HepG2 (cell line): ENCODE measurements around the gene PDZRN4. TPM values are rescaled to one million over a fixed set of nuclear protein-coding genes. Genes with fewer than 3 reads are reported as not detected.

Experiments used
- ATAC-seq: fragments of 200-7000 bp; cut with Tn5 transposase; 3 replicates; pipeline ENCODE4 v1.9.1; 2020; ENCODE audit warnings: mild to moderate bottlenecking, moderate library complexity
- BruUV-seq: library from RNA; stranded (reverse); fragments of 400-500 nt; replicated peaks from 2 replicates; lab custom pipeline; 2021; lab: Mats Ljungman, UMichigan
- CTCF ChIA-PET: fragments of 300-600 bp; formaldehyde crosslinking; extraction: SDS; loops from one replicate; lab custom pipeline; 2021; ENCODE audit warnings: low total read pairs, inconsistent platforms, low intra/inter-chr PET ratio; lab: Yijun Ruan, JAX
- POLR2A ChIA-PET: fragments of 350-600 bp; sonication (Branson Sonifier 250); formaldehyde crosslinking; loops from one replicate; lab custom pipeline; 2020; ENCODE audit warnings: antibody characterized with exemption, inconsistent platforms; lab: Yijun Ruan, JAX
- DNase-seq: peaks from one replicate; pipeline ENCODE4 v3.0.0-alpha.2; 2015; ENCODE audit warnings: low spot score
- FAIRE-seq: peaks from 3 replicates; lab custom pipeline; 2011; peaks lifted over from hg19 to GRCh38; lab: Jason Lieb, UNC
- H2AFZ ChIP-seq: one replicate; pipeline ENCODE4 v1.6.1; 2011; ENCODE audit warnings: low read length, inconsistent platforms
- H3K27ac ChIP-seq: fragments of 300-600 bp; 3 replicates; pipeline ENCODE4 v1.8.0; 2011; ENCODE audit warnings: mixed run types, mild to moderate bottlenecking, mixed read lengths, low read length, inconsistent platforms; ENCODE audit not compliant: insufficient read depth; ENCODE audit errors: extremely low read length
- H3K27me3 ChIP-seq, 2 experiments: fragments of 200-600 bp in 1 of 2; 2 replicates in 1 of 2; 3 replicates in 1 of 2; pipeline versions ENCODE4 v1.6.0 to v1.8.0; 2011; ENCODE audit warnings: low read length in 2 of 2, mild to moderate bottlenecking in 2 of 2, moderate library complexity in 2 of 2, inconsistent platforms in 1 of 2; ENCODE audit not compliant: insufficient read depth in 2 of 2, control insufficient read depth in 1 of 2
- H3K36me3 ChIP-seq, 2 experiments: fragments of 200-600 bp in 1 of 2; replicated peaks in 1 of 2; 2 replicates in 1 of 2; 3 replicates in 1 of 2; pipeline versions ENCODE4 v1.5.1 to v1.8.0; 2011; ENCODE audit warnings: low read length in 2 of 2, inconsistent platforms in 1 of 2; ENCODE audit not compliant: insufficient read depth in 2 of 2, control insufficient read depth in 1 of 2
- H3K4me1 ChIP-seq: 2 replicates; pipeline ENCODE4 v1.5.1; 2012; ENCODE audit warnings: low read length, inconsistent platforms; ENCODE audit not compliant: insufficient read depth
- H3K4me2 ChIP-seq: 2 replicates; pipeline ENCODE4 v1.6.0; 2011; ENCODE audit warnings: low read depth, low read length, inconsistent platforms
- H3K4me3 ChIP-seq, 3 experiments: fragments of 200-600 bp in 1 of 3; sonication (generic), shearing (Covaris generic) in 1 of 3; replicated peaks in 1 of 3; 2 replicates each; pipeline ENCODE4 v1.5.1; 2011 to 2016; ENCODE audit warnings: low read length in 3 of 3, inconsistent platforms in 2 of 3, low read depth in 2 of 3, mild to moderate bottlenecking in 2 of 3, control low read depth in 1 of 3, mixed read lengths in 1 of 3; ENCODE audit not compliant: insufficient read depth in 1 of 3
- H3K79me2 ChIP-seq: one replicate; pipeline ENCODE4 v1.6.1; 2011; ENCODE audit warnings: low read length, inconsistent platforms; ENCODE audit not compliant: insufficient read depth
- H3K9ac ChIP-seq: 2 replicates; pipeline ENCODE4 v1.6.0; 2011; ENCODE audit warnings: mild to moderate bottlenecking, low read depth, low read length, inconsistent platforms; ENCODE audit not compliant: insufficient read depth
- H3K9me3 ChIP-seq: 2 replicates; pipeline ENCODE4 v1.5.1; 2012; ENCODE audit warnings: mild to moderate bottlenecking, low read length
- H4K20me1 ChIP-seq: 2 replicates; pipeline ENCODE4 v1.6.0; 2011; ENCODE audit warnings: inconsistent platforms, mild to moderate bottlenecking, low read length, moderate library complexity; ENCODE audit not compliant: insufficient read depth
- CENPBD1 ChIP-seq: sonication (generic); formaldehyde crosslinking; IDR thresholded peaks from 2 replicates; pipeline ENCODE4 v1.8.0; 2022; ENCODE audit warnings: missing genetic modification reagents, low read depth, mild to moderate bottlenecking, borderline replicate concordance
- CREM ChIP-seq, 2 experiments: sonication (generic) in 1 of 2; formaldehyde crosslinking in 1 of 2; IDR thresholded peaks; 2 replicates each; pipeline versions ENCODE4 v1.4.0 to v1.6.1; 2016 to 2020; ENCODE audit warnings: antibody characterized with exemption in 1 of 2, mild to moderate bottlenecking in 1 of 2, missing genetic modification reagents in 1 of 2
- HDAC2 ChIP-seq: sonication (generic); formaldehyde crosslinking; IDR thresholded peaks from 2 replicates; pipeline ENCODE4 v1.4.0; 2020; ENCODE audit warnings: missing genetic modification reagents
- HNRNPLL ChIP-seq: fragments of 200-400 bp; formaldehyde crosslinking; IDR thresholded peaks from 2 replicates; pipeline ENCODE4 v1.6.1; 2017; ENCODE audit warnings: mild to moderate bottlenecking, low read depth, low read length; ENCODE audit not compliant: poor library complexity, severe bottlenecking
- LCORL ChIP-seq, 2 experiments: fragments of 450-650 bp in 1 of 2; sonication (generic) in 1 of 2; formaldehyde crosslinking in 1 of 2; IDR thresholded peaks; 2 replicates each; pipeline versions ENCODE4 v1.5.0 to v1.6.1; 2017 to 2020; ENCODE audit warnings: antibody characterized with exemption in 1 of 2, missing genetic modification reagents in 1 of 2
- MEIS1 ChIP-seq: sonication (generic); formaldehyde crosslinking; IDR thresholded peaks from 2 replicates; pipeline ENCODE4 v1.9.0; 2021; ENCODE audit warnings: mild to moderate bottlenecking, missing genetic modification reagents, moderate library complexity, borderline replicate concordance
- PBX2 ChIP-seq: IDR thresholded peaks from 2 replicates; pipeline ENCODE4 v1.6.1; 2016; ENCODE audit warnings: control low read depth
- REST ChIP-seq, 2 experiments: IDR thresholded peaks; 2 replicates each; pipeline ENCODE4 v1.6.1; 2011 to 2012; ENCODE audit warnings: low read length in 2 of 2, borderline replicate concordance in 1 of 2, low read depth in 1 of 2, mild to moderate bottlenecking in 1 of 2, moderate library complexity in 1 of 2
- THAP9 ChIP-seq: sonication (generic); formaldehyde crosslinking; IDR thresholded peaks from 2 replicates; pipeline ENCODE4; 2020; ENCODE audit warnings: missing genetic modification reagents, mild to moderate bottlenecking, borderline replicate concordance
- ZKSCAN8 ChIP-seq: IDR thresholded peaks from 2 replicates; pipeline ENCODE4 v1.6.1; 2016; ENCODE audit warnings: borderline replicate concordance, missing genetic modification reagents, missing compliant biosample characterization
- ZNF317 ChIP-seq: sonication (generic); formaldehyde crosslinking; IDR thresholded peaks from 2 replicates; pipeline ENCODE4 v1.5.0; 2020; ENCODE audit warnings: mild to moderate bottlenecking, missing genetic modification reagents
- ZNF510 ChIP-seq: sonication (generic); formaldehyde crosslinking; IDR thresholded peaks from 2 replicates; pipeline ENCODE4 v1.4.0; 2020; ENCODE audit warnings: low read depth, mild to moderate bottlenecking, missing genetic modification reagents
- ZNF781 ChIP-seq: sonication (generic); formaldehyde crosslinking; IDR thresholded peaks from 2 replicates; pipeline ENCODE4 v1.5.1; 2020; ENCODE audit warnings: borderline replicate concordance, mild to moderate bottlenecking, missing genetic modification reagents; ENCODE audit errors: not compliant biosample characterization
- ZNF839 ChIP-seq: sonication (generic); formaldehyde crosslinking; IDR thresholded peaks from 2 replicates; pipeline ENCODE4 v1.4.0; 2020; ENCODE audit warnings: missing genetic modification reagents, mild to moderate bottlenecking, borderline replicate concordance
- WGBS: methylation state at CpG from one replicate; pipeline ENCODE4 v1.1.6; 2017; ENCODE audit warnings: low lambda C conversion rate; 5-methylcytosine and 5-hydroxymethylcytosine counted together
- in situ Hi-C: cut with HindIII; loops from 2 replicates; pipeline ENCODE4 v1.10.0; 2017; ENCODE audit warnings: low pct_unique_long_range_greater_than_20kb; ENCODE audit not compliant: extremely low pct_ligation_motif_present
- intact Hi-C: fragments of 100-400 bp; cut with micrococcal nuclease; formaldehyde crosslinking; loops from one replicate; pipeline ENCODE4 v1.10.0; 2022; ENCODE audit not compliant: unreplicated experiment
- polyA plus RNA-seq, 8 experiments: library from polyadenylated mRNA; depleted of rRNA in 3 of 8; stranded (reverse) in 7 of 8; unstranded in 1 of 8; fragments of >200 nt; fragmentation: Illumina TruSeq in 4 of 8; extraction: Trizol in 4 of 8; gene quantifications; 2 replicates each; pipeline versions ENCODE4 v1.2.1 to v1.2.3, GENCODE V29; 2011 to 2016; ENCODE audit warnings: low read depth in 4 of 8, missing spikeins in 1 of 8, mixed read lengths in 1 of 8; ENCODE audit not compliant: insufficient read depth in 1 of 8
- total RNA-seq, 5 experiments: library from RNA; depleted of rRNA; stranded (reverse); fragments of >200 nt; fragmentation: Illumina TruSeq; extraction: Trizol; gene quantifications; 2 replicates each; pipeline ENCODE4 v1.2.3, GENCODE V29; 2016; ENCODE audit warnings: low read depth in 1 of 5

The PDZRN4 gene
- total and polyA plus RNA-seq, 2 of the 13 experiments (the other 11 are each of a cell fraction or from before 2014, with no cell fraction given), result not detected

- CTCF ChIA-PET, result no interaction called here
- H3K36me3 ChIP-seq, result no peaks in the 10 kb centered on the region
- TF ChIP-seq ZNF839 (CRISPR knock-in tag), result no peak
- TF ChIP-seq ZNF781, result no peak
- no peak for TF ChIP-seq ZKSCAN8
- no peak for TF ChIP-seq PBX2 (CRISPR knock-in tag)
- TF ChIP-seq MEIS1 (CRISPR knock-in tag), result no peak
- TF ChIP-seq ZNF317 (CRISPR knock-in tag), result no peak
- no peak for TF ChIP-seq HNRNPLL
- no peak for TF ChIP-seq THAP9 (CRISPR knock-in tag)
- no peak for TF ChIP-seq HDAC2 (CRISPR knock-in tag)
- TF ChIP-seq REST (IDR thresholded peaks at IDR 0.05; ENCODE audit: borderline replicate concordance in 1 of 2, low read depth in 1 of 2, low read length in 2 of 2), result no peak
- TF ChIP-seq CENPBD1 (CRISPR knock-in tag), result no peak
- TF ChIP-seq CREM (IDR thresholded peaks at IDR 0.05), result no peak
- no peak for TF ChIP-seq CREM (CRISPR knock-in tag; IDR thresholded peaks at IDR 0.05)
- TF ChIP-seq LCORL (IDR thresholded peaks at IDR 0.05), result no peak
- TF ChIP-seq LCORL (CRISPR knock-in tag; IDR thresholded peaks at IDR 0.05), result no peak
- TF ChIP-seq ZNF510 (CRISPR knock-in tag), result no peak
These were observed 13.5 kb upstream of the PDZRN4 start for GRCh38 chr12:41174602-41175001.

More at GRCh38 chr12:41174602-41175001, 13.5 kb upstream of the PDZRN4 start:
- POLR2A ChIA-PET, result no interaction called here
- intact Hi-C loops (no loop called here), in situ Hi-C loops (no loop called here)
- H3K9me3 ChIP-seq, result no peaks in the 10 kb centered on the region
- no peak overlapping the region for H3K27ac ChIP-seq
- DNase-seq, result no peak
- no peaks in the 10 kb centered on the region for H4K20me1 ChIP-seq
- H3K4me3 ChIP-seq, result no peak overlapping the region
- H3K79me2 ChIP-seq, result no peaks in the 10 kb centered on the region
- no peaks in the 10 kb centered on the region for H3K27me3 ChIP-seq
- no peak overlapping the region for H2AFZ ChIP-seq
- no peak overlapping the region for H3K9ac ChIP-seq
- no TSS peak for BruUV-seq
- FAIRE-seq, result no peak
- no peak overlapping the region for H3K4me2 ChIP-seq
- ATAC-seq, result no peak
- H3K4me1 ChIP-seq, result no peaks in the 10 kb centered on the region
- WGBS, result 17% methylated on average over 2 of the region's 2 CpGs
